ENCODE measurements around the gene GSTA4.

DNA sequence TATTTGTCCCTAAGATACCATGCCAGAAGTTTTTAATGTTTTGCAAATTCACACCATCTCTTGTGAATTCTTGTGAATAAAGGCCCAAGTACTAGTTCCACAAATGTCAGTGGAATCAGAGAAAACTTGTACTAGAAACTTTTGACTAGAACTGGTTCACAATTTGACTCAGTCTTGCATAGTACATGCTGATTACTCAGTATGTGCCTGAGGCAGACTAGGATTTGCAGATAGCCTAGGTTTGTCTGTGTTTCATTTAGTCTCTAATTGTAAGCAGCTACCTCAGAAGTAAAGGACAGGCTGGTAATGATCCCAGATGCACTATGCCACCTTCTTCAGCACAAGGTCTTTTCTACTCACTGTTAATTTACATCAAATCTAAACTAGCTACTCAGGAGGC is 34.2 kb upstream of the GSTA4 start:
- TF ChIP-seq POLR2AphosphoS5 (IDR thresholded peaks at IDR 0.05; ENCODE audit: insufficient read depth, low read depth, low read length) (no peak), JUN (IDR thresholded peaks at IDR 0.05; ENCODE audit: borderline replicate concordance, insufficient read depth, insufficient read length, low read depth) (no peak), POLR2A (IDR thresholded peaks at IDR 0.05; ENCODE audit: low read depth, low read length) (no peak), EZH2 (IDR thresholded peaks at IDR 0.05; ENCODE audit: borderline replicate concordance, low read depth, low read length, severe bottlenecking) (no peak), MYC (IDR thresholded peaks at IDR 0.05; ENCODE audit: low read depth, low read length) (no peak), FOS (IDR thresholded peaks at IDR 0.05; ENCODE audit: borderline replicate concordance, insufficient read depth, low read length) (no peak)
- TF ChIP-seq, protein P1, sequence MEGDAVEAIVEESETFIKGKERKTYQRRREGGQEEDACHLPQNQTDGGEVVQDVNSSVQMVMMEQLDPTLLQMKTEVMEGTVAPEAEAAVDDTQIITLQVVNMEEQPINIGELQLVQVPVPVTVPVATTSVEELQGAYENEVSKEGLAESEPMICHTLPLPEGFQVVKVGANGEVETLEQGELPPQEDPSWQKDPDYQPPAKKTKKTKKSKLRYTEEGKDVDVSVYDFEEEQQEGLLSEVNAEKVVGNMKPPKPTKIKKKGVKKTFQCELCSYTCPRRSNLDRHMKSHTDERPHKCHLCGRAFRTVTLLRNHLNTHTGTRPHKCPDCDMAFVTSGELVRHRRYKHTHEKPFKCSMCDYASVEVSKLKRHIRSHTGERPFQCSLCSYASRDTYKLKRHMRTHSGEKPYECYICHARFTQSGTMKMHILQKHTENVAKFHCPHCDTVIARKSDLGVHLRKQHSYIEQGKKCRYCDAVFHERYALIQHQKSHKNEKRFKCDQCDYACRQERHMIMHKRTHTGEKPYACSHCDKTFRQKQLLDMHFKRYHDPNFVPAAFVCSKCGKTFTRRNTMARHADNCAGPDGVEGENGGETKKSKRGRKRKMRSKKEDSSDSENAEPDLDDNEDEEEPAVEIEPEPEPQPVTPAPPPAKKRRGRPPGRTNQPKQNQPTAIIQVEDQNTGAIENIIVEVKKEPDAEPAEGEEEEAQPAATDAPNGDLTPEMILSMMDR (IDR thresholded peaks at IDR 0.05; ENCODE audit: extremely low read depth in 1 of 2, insufficient read depth in 1 of 2, low read depth in 1 of 2, low read length in 2 of 2) = no peak
- TF ChIP-seq, protein P2, sequence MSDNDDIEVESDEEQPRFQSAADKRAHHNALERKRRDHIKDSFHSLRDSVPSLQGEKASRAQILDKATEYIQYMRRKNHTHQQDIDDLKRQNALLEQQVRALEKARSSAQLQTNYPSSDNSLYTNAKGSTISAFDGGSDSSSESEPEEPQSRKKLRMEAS (IDR thresholded peaks at IDR 0.05; ENCODE audit: insufficient read depth, insufficient read length) = no peak

Measured in endothelial cell of umbilical vein (primary cell).